Caco-2 (cell line): ENCODE measurements around the gene DTX3. TPM values are rescaled to one million over a fixed set of nuclear protein-coding genes. Genes with fewer than 3 reads are reported as not detected.
A peak's percentile ranks its signal among the peaks of the same experiment; 100 is the strongest.

Experiments used
- BruUV-seq: library from RNA; stranded (reverse); fragments of 400-500 nt; replicated peaks from 2 replicates; lab custom pipeline; 2021; lab: Mats Ljungman, UMichigan
- CTCF ChIA-PET: fragments of 300-600 bp; sonication (Branson Sonifier 250); formaldehyde crosslinking; loops from one replicate; lab custom pipeline; 2022; ENCODE audit warnings: antibody characterized with exemption; lab: Charles Lee
- POLR2A ChIA-PET: fragments of 300-600 bp; sonication (Branson Sonifier 250); formaldehyde crosslinking; loops from one replicate; lab custom pipeline; 2022; ENCODE audit warnings: antibody characterized with exemption; lab: Charles Lee
- DNase-seq, 2 experiments: peaks; one replicate each; pipeline versions ENCODE4 v3.0.0 to v3.0.0-alpha.2; 2020 to 2022
- H3K27me3 ChIP-seq: replicated peaks from 2 replicates; pipeline ENCODE4 v1.6.0; 2011; ENCODE audit warnings: low read length; ENCODE audit not compliant: control insufficient read depth, insufficient read depth
- H3K36me3 ChIP-seq: 2 replicates; pipeline ENCODE4 v1.5.1; 2011; ENCODE audit warnings: low read length; ENCODE audit not compliant: control insufficient read depth, insufficient read depth
- H3K4me1 ChIP-seq: fragments of 250-450 bp; sonication (Bioruptor Pico); 2 replicates; pipeline ENCODE4 v1.5.1; 2020; ENCODE audit warnings: mild to moderate bottlenecking
- H3K4me3 ChIP-seq: 2 replicates; pipeline ENCODE4 v1.5.1; 2011; ENCODE audit warnings: low read depth, mild to moderate bottlenecking, control low read depth, low read length
- H3K9me3 ChIP-seq: fragments of 250-450 bp; sonication (Bioruptor Pico); 2 replicates; pipeline ENCODE4 v1.5.1; 2020; ENCODE audit warnings: mild to moderate bottlenecking, moderate library complexity
- H3K27ac Mint-ChIP-seq: one replicate; pipeline ENCODE4 v1.8.0; 2022; ENCODE audit warnings: mixed read lengths; ENCODE audit not compliant: unreplicated experiment
- H3K27me3 Mint-ChIP-seq: one replicate; pipeline ENCODE4 v1.8.0; 2022; ENCODE audit warnings: mixed read lengths; ENCODE audit not compliant: insufficient read depth, unreplicated experiment
- H3K36me3 Mint-ChIP-seq: one replicate; pipeline ENCODE4 v1.8.0; 2022; ENCODE audit warnings: mild to moderate bottlenecking, mixed read lengths; ENCODE audit not compliant: insufficient read depth, unreplicated experiment
- H3K4me1 Mint-ChIP-seq: one replicate; pipeline ENCODE4 v1.8.0; 2022; ENCODE audit warnings: low read depth, mixed read lengths; ENCODE audit not compliant: unreplicated experiment
- H3K4me3 Mint-ChIP-seq: one replicate; pipeline ENCODE4 v1.8.0; 2022; ENCODE audit warnings: mild to moderate bottlenecking, moderate library complexity, mixed read lengths; ENCODE audit not compliant: unreplicated experiment
- H3K9me3 Mint-ChIP-seq: one replicate; pipeline ENCODE4 v1.8.0; 2022; ENCODE audit warnings: mixed read lengths; ENCODE audit not compliant: unreplicated experiment
- CTCF ChIP-seq, 2 experiments: fragments of 200-600 bp in 1 of 2; IDR thresholded peaks; 1 replicate in 1 of 2; 2 replicates in 1 of 2; pipeline versions ENCODE4 v1.5.1 to v1.8.0; 2011 to 2022; ENCODE audit warnings: antibody characterized with exemption in 1 of 2, control low read depth in 1 of 2, inconsistent platforms in 1 of 2, low read depth in 1 of 2, low read length in 1 of 2, mild to moderate bottlenecking in 1 of 2, moderate library complexity in 1 of 2; ENCODE audit not compliant: insufficient read depth in 1 of 2, severe bottlenecking in 1 of 2, unreplicated experiment in 1 of 2
- intact Hi-C: fragments of 100-400 bp; cut with micrococcal nuclease; formaldehyde crosslinking; loops from one replicate; pipeline ENCODE4 v1.10.0; 2022; ENCODE audit not compliant: unreplicated experiment
- total RNA-seq: library from RNA; stranded (reverse); gene quantifications from 2 replicates; pipeline ENCODE4 v1.2.3, GENCODE V29; 2022

Gene DTX3
- total RNA-seq, 1 experiment from 2014 or later = 20.4 TPM

GRCh38 chr12:57590864-57591781 is 13.5 kb upstream of the DTX3 start, which contains the start of gene PIP4K2C:
Gene PIP4K2C, plus strand, starts transcription at chr12:57591192. Its CDS starts 98 bp downstream, at chr12:57591290.
- no peak for TF ChIP-seq CTCF (IDR thresholded peaks at IDR 0.05; ENCODE audit: insufficient read depth in 1 of 2, low read depth in 1 of 2, low read length in 1 of 2, severe bottlenecking in 1 of 2, unreplicated experiment in 1 of 2)
- Mint-ChIP-seq H3K36me3 (peaks cover 24% of the 10 kb centered on the region), H3K4me3 (peak within 1 kb of the TSS; percentile 90), H3K27ac (peak within 1 kb of the TSS; percentile 88), H3K27me3 (no peaks in the 10 kb centered on the region), H3K9me3 (no peaks in the 10 kb centered on the region), H3K4me1 (peaks cover 19% of the 10 kb centered on the region)
- BruUV-seq = no TSS peak
- no peaks in the 10 kb centered on the region for H3K36me3 ChIP-seq
- intact Hi-C loops = loop anchor here (1.0 kb wide), 2 partner anchors 8 to 102 kb away; no protein-coding TSS in a partner anchor
- DNase-seq = peak; percentile 87 to 90
- H3K27me3 ChIP-seq = no peaks in the 10 kb centered on the region
- H3K9me3 ChIP-seq = no peaks in the 10 kb centered on the region
- CTCF ChIA-PET = interaction anchor here (0.7 to 1.5 kb wide), 4 partner anchors 8 to 145 kb away, joined by 3 to 7 read pairs (median 4); partner anchors contain the start of gene B4GALNT1
- H3K4me1 ChIP-seq = peaks cover 13% of the 10 kb centered on the region; the same call in 1 of the 2 replicates
- peak within 1 kb of the TSS; percentile 80 for H3K4me3 ChIP-seq
- POLR2A ChIA-PET = no interaction called here

GRCh38 chr12:57591782-57592325 is 12.8 kb upstream of the DTX3 start:
- Mint-ChIP-seq H3K9me3 (no peaks in the 10 kb centered on the region), H3K27ac (peak overlapping the region; percentile 88), H3K4me1 (peaks cover 19% of the 10 kb centered on the region), H3K36me3 (peaks cover 26% of the 10 kb centered on the region), H3K27me3 (no peaks in the 10 kb centered on the region), H3K4me3 (peak overlapping the region; percentile 90)
- ChIA-PET POLR2A (no interaction called here), CTCF (interaction anchor here (1.1 to 1.5 kb wide), 4 partner anchors 9 to 145 kb away, joined by 4 to 7 read pairs (median 6); partner anchors contain the start of gene B4GALNT1)
- Histone ChIP-seq H3K27me3 (no peaks in the 10 kb centered on the region), H3K9me3 (no peaks in the 10 kb centered on the region), H3K36me3 (no peaks in the 10 kb centered on the region; the same call in 1 of the 2 replicates), H3K4me1 (peaks cover 17% of the 10 kb centered on the region), H3K4me3 (peak overlapping the region; percentile 80)
- TF ChIP-seq CTCF (IDR thresholded peaks at IDR 0.05; ENCODE audit: insufficient read depth in 1 of 2, low read depth in 1 of 2, low read length in 1 of 2, severe bottlenecking in 1 of 2, unreplicated experiment in 1 of 2) = no peak
- intact Hi-C loops = loop anchor here (1.0 kb wide), 2 partner anchors 9 to 101 kb away; no protein-coding TSS in a partner anchor
- BruUV-seq = TSS peak; percentile 37
- DNase-seq = peak in 1 of 2 experiments; percentile 56
